Suppressor macrophage treated with lipopolysaccharide for 4 hours (primary cell): ENCODE results near the gene PRR5.
A peak's percentile ranks its signal among the peaks of the same experiment; 100 is the strongest.

Experiments
- DNase-seq: peaks from one replicate; pipeline ENCODE4 v3.0.0-alpha.2; 2020

PRR5 gene

GRCh38 chr22:44719586-44720368 is 17.8 kb downstream of the PRR5 start:
- DNase-seq = no peak

- DNase-seq = no peak
These were observed 19.2 kb downstream of the PRR5 start for GRCh38 chr22:44721213-44721612.

GRCh38 chr22:44722611-44723010 is 20.6 kb downstream of the PRR5 start:
- DNase-seq = no peak

GRCh38 chr22:44723801-44724200 is 21.8 kb downstream of the PRR5 start:
- no peak for DNase-seq

DNA sequence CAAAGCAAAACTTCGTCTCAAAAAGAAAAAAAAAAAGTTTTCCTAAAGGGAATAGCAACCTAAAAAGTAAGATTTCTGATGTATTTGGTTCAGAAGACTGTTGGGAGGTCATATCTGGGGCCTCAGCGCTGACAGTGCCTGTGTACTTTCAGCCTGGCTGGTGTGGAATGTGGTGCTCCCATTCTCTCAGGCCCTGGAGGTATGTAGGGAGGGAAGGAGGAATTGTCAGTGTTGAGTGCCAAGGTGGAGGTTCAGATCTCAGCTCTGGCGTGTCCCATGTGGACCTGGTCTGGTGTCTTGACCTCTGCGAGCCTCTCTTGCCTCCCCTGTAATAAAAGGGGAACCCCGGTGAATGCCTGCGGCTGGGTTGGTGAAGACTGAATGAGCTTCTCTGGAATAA is 22.4 kb downstream of the PRR5 start:
- DNase-seq = no peak

DNA sequence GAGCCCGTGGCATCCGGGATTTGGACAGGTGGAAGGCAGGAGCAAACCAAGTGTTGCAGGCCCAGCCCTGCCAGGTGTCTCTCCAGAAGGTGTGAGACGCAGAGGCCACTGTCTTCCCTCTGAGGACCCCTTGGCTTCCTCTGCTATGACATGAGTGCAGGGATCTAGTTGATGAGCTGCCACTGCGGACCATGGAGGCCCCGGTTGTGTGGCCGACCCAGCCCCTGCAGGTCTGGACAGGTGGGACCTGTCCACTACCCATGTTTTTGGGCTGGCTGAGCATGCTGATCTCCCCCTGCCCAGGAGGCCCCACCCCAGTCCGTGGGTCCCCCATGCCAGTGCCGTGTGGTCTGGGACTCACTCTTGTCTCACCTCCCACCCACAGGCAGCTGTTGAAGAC is 22.9 kb downstream of the PRR5 start:
- no peak for DNase-seq

- no peak for DNase-seq
These were observed 24.4 kb downstream of the PRR5 start for GRCh38 chr22:44726439-44726838.

DNA sequence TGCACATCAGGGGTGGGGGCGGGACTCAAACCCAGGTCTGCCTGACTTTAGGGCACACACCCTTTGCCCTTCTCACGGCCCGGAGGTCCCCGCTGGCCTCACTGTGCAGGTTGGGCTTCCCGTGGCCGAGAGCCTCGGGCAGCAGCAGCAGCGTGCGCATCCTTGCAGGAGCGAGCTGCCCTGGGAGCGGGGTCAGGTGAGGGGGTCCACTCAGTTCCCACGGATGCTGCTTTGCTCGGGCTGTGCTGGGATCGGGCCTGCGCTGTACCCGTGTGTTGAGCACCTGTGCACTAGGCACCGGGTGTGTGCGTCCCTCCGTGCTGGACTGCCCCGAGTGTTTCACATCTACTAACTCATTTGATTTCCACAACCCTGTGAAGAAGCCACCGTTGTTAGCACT is 25.1 kb downstream of the PRR5 start:
- DNase-seq = no peak

GRCh38 chr22:44727709-44728108 is 25.7 kb downstream of the PRR5 start:
- no peak for DNase-seq

DNA sequence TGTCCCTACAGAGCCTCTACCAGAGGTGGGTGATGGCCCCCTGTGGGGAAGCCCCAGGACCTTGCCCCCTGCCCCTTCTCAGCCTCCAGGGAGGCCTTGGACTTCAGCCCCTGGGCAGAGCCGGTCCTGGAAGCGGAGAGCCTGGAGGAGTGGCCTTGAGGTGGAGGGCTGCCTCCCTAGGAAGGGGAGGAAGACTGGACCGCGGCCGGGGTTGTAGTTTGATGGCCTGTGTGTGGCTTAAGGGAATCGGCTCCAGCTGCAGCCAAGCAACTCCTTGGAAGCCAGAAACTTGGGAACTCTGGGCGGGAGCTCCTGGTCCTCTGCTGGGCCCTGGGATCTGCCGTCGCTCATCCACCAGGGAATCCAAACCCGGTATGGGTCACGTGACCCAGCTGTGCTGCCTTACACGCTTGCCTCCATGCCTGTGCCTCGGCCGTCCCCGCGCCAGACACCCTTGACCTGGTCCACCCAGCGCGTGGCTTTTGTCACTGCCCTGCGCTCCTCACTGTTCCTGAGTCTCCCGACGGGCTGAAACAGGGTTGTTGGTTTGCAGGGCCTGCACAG is 26.8 kb downstream of the PRR5 start:
- DNase-seq = no peak

DNA sequence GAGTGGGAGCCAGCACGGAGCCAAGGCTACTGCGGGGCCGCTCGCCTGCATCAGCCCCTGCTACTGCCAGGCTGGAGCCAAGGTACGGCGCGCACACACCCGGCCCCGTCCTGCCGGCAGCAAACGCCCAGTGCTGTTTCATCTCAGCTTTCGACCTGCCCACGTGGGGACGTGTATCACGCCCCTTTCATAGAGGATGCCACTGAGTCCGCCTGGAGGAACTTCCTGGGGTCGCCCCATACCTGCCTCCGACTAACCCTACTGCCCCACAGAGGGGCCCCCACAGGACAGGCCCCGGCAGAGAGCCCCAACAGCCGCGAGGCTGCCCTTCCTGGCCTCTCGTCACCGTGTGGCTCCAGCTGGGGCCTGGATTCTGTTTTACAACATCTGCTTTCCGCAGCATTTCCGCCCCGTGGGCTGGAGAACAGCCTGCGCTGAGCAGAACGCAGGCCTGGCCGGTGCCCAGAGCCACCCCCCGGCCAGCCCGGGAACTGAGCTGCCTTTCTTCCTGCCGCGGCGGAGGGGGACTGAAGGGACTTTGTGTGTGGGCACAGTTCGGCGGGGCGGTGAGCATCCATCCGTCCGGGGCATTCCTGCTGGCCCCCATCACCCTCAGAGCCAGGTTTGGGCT is 27.5 kb downstream of the PRR5 start:
- DNase-seq = peak; percentile 64

- no peak for DNase-seq
These were observed 28.0 kb downstream of the PRR5 start for GRCh38 chr22:44730022-44730393.

DNA sequence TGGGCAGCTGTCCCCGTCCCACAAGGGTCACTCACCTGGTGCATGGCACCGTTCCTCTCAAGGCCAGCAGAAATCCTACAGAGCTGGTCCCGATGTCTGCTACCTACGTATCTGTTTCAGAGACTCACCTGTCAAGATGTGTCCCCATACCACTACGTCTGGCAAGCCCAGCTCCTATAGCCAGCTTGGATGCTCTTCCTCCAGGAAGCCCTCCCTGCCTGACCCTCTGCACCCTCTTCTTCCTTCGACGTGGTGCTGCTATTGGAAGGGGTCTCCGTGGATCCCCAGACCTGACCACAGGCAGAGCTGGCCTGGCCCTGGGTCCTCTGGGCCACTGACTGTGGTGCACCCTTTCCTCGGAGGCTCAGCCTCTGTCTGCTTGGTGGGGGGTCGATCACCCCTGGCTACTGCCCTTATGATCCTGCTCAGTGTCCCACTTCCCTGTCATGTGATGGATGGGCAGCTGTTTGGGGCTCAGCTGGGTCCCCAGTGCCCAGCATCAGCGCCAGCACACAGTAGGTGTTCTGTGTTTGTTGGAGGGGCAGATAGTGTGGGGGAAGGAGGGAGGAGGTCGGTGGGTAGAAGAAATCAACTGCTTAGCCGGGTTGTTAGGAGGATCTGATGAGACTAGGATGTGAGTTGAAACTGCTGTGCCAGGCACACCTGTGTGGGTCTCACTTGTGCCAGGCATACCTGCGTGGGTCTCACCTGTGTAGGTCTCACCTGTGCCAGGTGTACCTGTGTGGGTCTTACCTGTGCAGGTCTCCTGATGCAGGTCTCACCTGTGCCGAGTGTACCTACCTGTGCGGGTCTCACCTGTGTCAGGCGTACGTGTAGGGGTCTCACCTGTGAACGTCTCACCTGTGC is 28.7 kb downstream of the PRR5 start:
- DNase-seq = peak; percentile 24

- DNase-seq = no peak
These were observed 29.5 kb downstream of the PRR5 start for GRCh38 chr22:44731357-44731970.

DNA sequence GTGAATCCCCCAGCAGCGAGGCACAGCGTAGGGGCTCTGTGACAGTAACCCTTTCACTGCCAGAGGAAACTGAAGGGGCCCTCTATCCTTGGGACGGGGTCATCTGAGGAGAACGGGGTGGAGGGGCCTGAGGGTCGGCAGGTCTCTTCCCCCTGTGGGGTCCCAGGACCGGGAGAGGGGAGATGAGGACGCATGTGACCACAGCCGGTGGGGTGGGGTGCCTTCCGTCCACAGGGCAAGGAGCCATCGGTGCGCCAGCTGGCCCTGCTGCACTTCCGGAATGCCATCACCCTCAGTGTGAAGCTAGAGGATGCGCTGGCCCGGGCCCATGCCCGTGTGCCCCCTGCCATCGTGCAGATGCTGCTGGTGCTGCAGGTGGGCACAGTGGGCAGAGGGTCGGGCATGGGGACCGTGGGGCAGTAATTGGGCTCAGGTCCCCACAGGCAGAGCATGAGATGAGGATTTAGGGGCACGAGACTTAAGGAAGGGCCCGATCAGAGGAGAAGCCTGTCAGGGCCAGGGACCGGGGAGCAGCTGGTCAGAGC is 30.1 kb downstream of the PRR5 start:
- no peak for DNase-seq

- DNase-seq = no peak
These were observed 30.7 kb downstream of the PRR5 start for GRCh38 chr22:44732661-44733060.

DNA sequence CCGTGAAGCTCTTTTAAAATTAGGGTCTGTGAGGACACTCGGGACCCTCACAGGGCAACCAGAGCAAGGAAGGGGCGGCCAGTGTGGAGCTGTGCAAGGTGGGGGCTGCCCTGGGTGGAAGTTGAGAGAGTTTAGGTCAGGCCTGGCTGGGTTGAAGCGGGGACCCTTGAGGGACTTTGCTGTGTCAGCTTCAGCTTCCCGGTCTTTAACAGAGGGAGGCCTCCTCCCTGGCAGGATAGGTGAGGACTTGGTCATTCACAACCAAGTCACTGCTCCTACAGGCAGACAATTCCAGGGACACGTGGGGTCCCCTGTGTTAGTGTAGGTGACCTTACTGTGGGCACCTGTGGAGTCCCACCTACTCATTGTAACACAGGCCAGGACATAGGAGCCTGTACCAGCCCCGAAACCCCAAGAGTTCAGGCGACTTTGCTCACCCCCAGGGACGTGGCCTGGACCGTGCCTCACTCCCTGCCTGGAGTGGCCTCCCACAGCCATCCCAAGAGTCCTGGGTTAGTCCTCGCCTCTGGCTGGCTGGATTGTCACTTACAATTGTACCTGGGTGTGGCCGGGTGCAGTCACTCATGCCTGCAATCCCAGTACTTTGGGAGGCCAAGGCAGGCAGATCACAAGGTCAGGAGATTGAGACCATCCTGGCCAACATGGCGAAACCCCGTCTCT is 31.6 kb downstream of the PRR5 start:
- no peak for DNase-seq

DNA sequence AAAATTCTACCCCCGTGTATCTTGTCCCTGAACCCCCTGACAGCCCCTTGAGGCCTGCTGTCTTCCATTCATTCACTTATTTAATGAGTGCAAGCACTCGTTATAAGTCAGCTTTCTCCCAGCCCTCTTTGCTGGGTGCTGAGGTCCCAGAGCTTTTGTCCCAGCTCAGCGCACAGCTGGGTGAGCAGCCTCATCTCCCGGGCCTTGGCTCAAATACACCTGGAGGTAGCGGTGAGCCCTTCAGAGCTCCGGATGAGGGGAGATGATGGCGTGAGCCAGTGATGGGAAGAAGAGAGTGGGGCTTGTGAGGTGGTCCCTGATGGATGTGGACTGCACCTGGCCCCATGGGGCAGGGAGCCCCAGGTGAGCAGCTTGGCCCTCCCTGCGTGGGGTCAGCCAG is 32.3 kb downstream of the PRR5 start:
- no peak for DNase-seq

DNA sequence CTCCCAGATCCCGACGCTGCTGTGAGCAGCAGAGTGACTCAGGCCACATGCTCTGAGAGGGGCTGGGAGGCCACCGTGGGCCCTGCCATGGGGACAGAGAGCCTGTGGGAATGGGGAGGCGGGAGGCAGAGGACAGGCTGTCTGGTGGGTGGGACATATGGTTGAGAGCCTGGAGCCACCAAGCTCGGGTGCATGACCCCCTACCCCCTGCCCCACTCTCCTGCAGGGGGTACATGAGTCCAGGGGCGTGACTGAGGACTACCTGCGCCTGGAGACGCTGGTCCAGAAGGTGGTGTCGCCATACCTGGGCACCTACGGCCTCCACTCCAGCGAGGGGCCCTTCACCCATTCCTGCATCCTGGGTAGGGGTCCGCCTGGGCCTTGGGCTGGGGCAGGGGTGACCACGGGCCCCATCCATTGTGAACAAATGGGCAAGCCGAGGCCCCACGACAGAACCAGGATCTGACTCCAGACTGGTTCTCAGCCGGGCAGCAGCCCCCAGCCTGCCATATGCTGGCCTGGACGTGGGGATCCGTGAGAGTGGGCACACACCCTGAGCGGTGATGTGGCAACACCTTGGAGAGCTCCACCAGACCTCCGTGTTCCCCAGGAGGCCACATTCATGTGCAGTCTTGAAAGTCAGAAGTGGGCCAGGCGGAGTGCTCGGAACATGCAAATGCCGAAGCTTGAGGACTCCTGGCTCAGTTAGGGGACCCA is 33.0 kb downstream of the PRR5 start:
- no peak for DNase-seq

GRCh38 chr22:44735518-44736428 is 33.8 kb downstream of the PRR5 start:
- DNase-seq = peak; percentile 67
